OCI-LY3 (cell line): ENCODE measurements around the gene INHBE.

Source experiments
- H2AFZ ChIP-seq: fragments of 200-600, 300-600 bp; shearing (Covaris generic); 2 replicates; pipeline ENCODE4 v1.6.0; 2014; ENCODE audit warnings: antibody characterized with exemption, low read depth, low read length
- H3K27ac ChIP-seq: fragments of 200-600, 300-600 bp; sonication (generic); 2 replicates; pipeline ENCODE4 v1.5.1; 2014; ENCODE audit warnings: mild to moderate bottlenecking, low read length, moderate library complexity, mixed read lengths
- H3K27me3 ChIP-seq: fragments of 200-600, 300-600 bp; sonication (generic); 2 replicates; pipeline ENCODE4 v1.6.1; 2014; ENCODE audit warnings: low read depth, low read length, mixed read lengths
- H3K36me3 ChIP-seq: fragments of 200-600, 300-600 bp; sonication (generic); replicated peaks from 2 replicates; pipeline ENCODE3; 2014; ENCODE audit warnings: low read depth, low read length, mixed read lengths
- H3K4me1 ChIP-seq: fragments of 300-600, 200-600 bp; sonication (generic); 2 replicates; pipeline ENCODE4 v1.6.1; 2014; ENCODE audit warnings: low read length, mixed read lengths
- H3K4me2 ChIP-seq: fragments of 200-600, 300-600 bp; sonication (generic); 2 replicates; pipeline ENCODE4 v1.6.1; 2014; ENCODE audit warnings: low read length, mixed read lengths
- H3K4me3 ChIP-seq: fragments of 300-600, 200-600 bp; sonication (generic); 2 replicates; pipeline ENCODE4 v1.5.1; 2014; ENCODE audit warnings: antibody characterized with exemption, mild to moderate bottlenecking, low read length, moderate library complexity
- H3K79me2 ChIP-seq: fragments of 300-600, 200-600 bp; shearing (Covaris generic); 2 replicates; pipeline ENCODE4 v1.6.1; 2014; ENCODE audit warnings: mild to moderate bottlenecking, low read length, mixed read lengths
- H3K9ac ChIP-seq: fragments of 300-600, 200-600 bp; shearing (Covaris generic); 2 replicates; pipeline ENCODE4 v1.6.0; 2014; ENCODE audit warnings: mild to moderate bottlenecking, low read length, moderate library complexity
- H3K9me3 ChIP-seq: fragments of 200-600, 300-600 bp; shearing (Covaris generic); 2 replicates; pipeline ENCODE4 v1.6.1; 2014; ENCODE audit warnings: low read length, mixed read lengths; ENCODE audit not compliant: insufficient read depth
- H4K20me1 ChIP-seq: fragments of 200-600, 300-600 bp; sonication (generic); 2 replicates; pipeline ENCODE4 v1.6.1; 2016; ENCODE audit warnings: low read length, mixed read lengths; ENCODE audit not compliant: insufficient read depth
- CTCF ChIP-seq: fragments of 200-600, 300-600 bp; sonication (generic); IDR thresholded peaks from 2 replicates; pipeline ENCODE4 v1.5.1; 2014; ENCODE audit warnings: antibody characterized with exemption, low read length, low read depth
- EZH2phosphoT487 ChIP-seq: fragments of 200-600 bp; shearing (Covaris generic); IDR thresholded peaks from 2 replicates; pipeline ENCODE4 v1.6.1; 2018; ENCODE audit warnings: antibody characterized with exemption, mixed run types, low read depth

Gene INHBE

GRCh38 chr12:57473886-57474285 lies 18.8 kb downstream of the INHBE start:
- no peak overlapping the region for H3K27ac ChIP-seq
- TF ChIP-seq CTCF (no peak), EZH2phosphoT487 (no peak)
- H3K4me3 ChIP-seq: no peak overlapping the region
- H3K4me1 ChIP-seq: peaks cover 23% of the 10 kb centered on the region
- H3K9me3 ChIP-seq: no peaks in the 10 kb centered on the region
- H3K4me2 ChIP-seq: no peak overlapping the region
- H2AFZ ChIP-seq: no peak overlapping the region
- no peaks in the 10 kb centered on the region for H3K79me2 ChIP-seq
- H4K20me1 ChIP-seq: no peaks in the 10 kb centered on the region
- no peaks in the 10 kb centered on the region for H3K36me3 ChIP-seq
- no peaks in the 10 kb centered on the region for H3K27me3 ChIP-seq
- no peak overlapping the region for H3K9ac ChIP-seq

DNA sequence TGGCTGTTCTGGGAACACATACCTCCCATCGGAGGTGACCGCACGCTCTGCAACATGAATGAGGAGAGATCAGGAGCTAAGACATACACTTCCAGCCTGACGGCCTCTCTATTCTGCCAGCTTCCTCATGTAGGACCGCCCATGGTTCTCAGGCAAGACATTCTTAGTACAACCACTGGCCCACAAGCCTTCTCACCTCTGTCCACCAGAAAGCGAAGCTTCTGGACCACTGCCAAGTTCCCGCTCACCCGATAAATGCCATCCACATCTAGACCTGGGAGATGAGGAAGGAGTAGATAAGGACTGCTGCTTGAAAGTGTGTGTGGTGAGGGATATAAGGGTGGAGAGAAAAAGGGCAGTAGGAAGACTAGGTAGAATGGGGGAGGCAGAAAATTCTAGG lies 19.3 kb downstream of the INHBE start:
- Histone ChIP-seq H3K27ac (no peak overlapping the region), H4K20me1 (no peaks in the 10 kb centered on the region), H3K27me3 (no peaks in the 10 kb centered on the region), H3K4me3 (no peak overlapping the region), H3K79me2 (no peaks in the 10 kb centered on the region), H3K9me3 (no peaks in the 10 kb centered on the region), H3K36me3 (no peaks in the 10 kb centered on the region), H3K4me1 (peaks cover 27% of the 10 kb centered on the region), H3K9ac (no peak overlapping the region), H2AFZ (no peak overlapping the region), H3K4me2 (no peak overlapping the region)
- no peak for TF ChIP-seq EZH2phosphoT487
- TF ChIP-seq CTCF: no peak

- H3K27ac ChIP-seq: no peak overlapping the region
- no peak overlapping the region for H3K4me3 ChIP-seq
- H3K79me2 ChIP-seq: no peaks in the 10 kb centered on the region
- H3K9me3 ChIP-seq: no peaks in the 10 kb centered on the region
- no peaks in the 10 kb centered on the region for H3K36me3 ChIP-seq
- no peaks in the 10 kb centered on the region for H4K20me1 ChIP-seq
- no peak overlapping the region for H3K9ac ChIP-seq
- peaks cover 31% of the 10 kb centered on the region for H3K4me1 ChIP-seq
- H3K27me3 ChIP-seq: no peaks in the 10 kb centered on the region
- H2AFZ ChIP-seq: no peak overlapping the region
- no peak for TF ChIP-seq CTCF
- no peak for TF ChIP-seq EZH2phosphoT487
- no peak overlapping the region for H3K4me2 ChIP-seq
Measured at GRCh38 chr12:57474862-57475261, 19.8 kb downstream of the INHBE start.

GRCh38 chr12:57475271-57476161 lies 20.4 kb downstream of the INHBE start:
- H3K79me2 ChIP-seq: no peaks in the 10 kb centered on the region

More at GRCh38 chr12:57475271-57476161, 20.4 kb downstream of the INHBE start:
- no peaks in the 10 kb centered on the region for H3K27me3 ChIP-seq
- no peaks in the 10 kb centered on the region for H3K9me3 ChIP-seq
- no peak overlapping the region for H2AFZ ChIP-seq
- no peak overlapping the region for H3K4me3 ChIP-seq
- no peaks in the 10 kb centered on the region for H4K20me1 ChIP-seq
- no peak overlapping the region for H3K4me2 ChIP-seq
- H3K27ac ChIP-seq: no peak overlapping the region
- peaks cover 33% of the 10 kb centered on the region for H3K4me1 ChIP-seq
- H3K9ac ChIP-seq: no peak overlapping the region
- TF ChIP-seq CTCF (no peak), EZH2phosphoT487 (no peak)
- H3K36me3 ChIP-seq: no peaks in the 10 kb centered on the region
